GM23338 (cell line): ENCODE results near the gene STARD3. TPM values are rescaled to one million over a fixed set of nuclear protein-coding genes. Genes with fewer than 3 reads are reported as not detected.

Source experiments
- ATAC-seq: fragments of 200-7000 bp; cut with Tn5 transposase; 3 replicates; pipeline ENCODE4 v1.9.1; 2020
- DNase-seq: peaks from one replicate; pipeline ENCODE4 v3.0.0-alpha.2; 2015; ENCODE audit warnings: low spot score
- H2AFZ ChIP-seq: fragments of 200-600 bp; sonication (generic); 2 replicates; pipeline ENCODE4 v1.8.0; 2016; ENCODE audit warnings: antibody characterized with exemption, mild to moderate bottlenecking, moderate library complexity
- H3F3A ChIP-seq: fragments of 200-600 bp; sonication (generic); replicated peaks from 2 replicates; pipeline ENCODE4 v1.8.0; 2017; ENCODE audit warnings: antibody characterized with exemption, mixed run types, low read depth
- H3K27ac ChIP-seq: fragments of 200-600 bp; sonication (generic); 2 replicates; pipeline ENCODE4 v1.6.1; 2016; ENCODE audit warnings: low read depth
- H3K27me3 ChIP-seq: fragments of 200-600 bp; sonication (generic); 2 replicates; pipeline ENCODE4 v1.8.0; 2016; ENCODE audit warnings: mild to moderate bottlenecking, mixed run types, moderate library complexity; ENCODE audit not compliant: insufficient read depth
- H3K36me3 ChIP-seq: fragments of 200-600 bp; sonication (generic); 2 replicates; pipeline ENCODE4 v1.8.0; 2016; ENCODE audit warnings: mild to moderate bottlenecking; ENCODE audit not compliant: insufficient read depth
- H3K4me1 ChIP-seq: fragments of 200-600 bp; sonication (generic); 2 replicates; pipeline ENCODE4 v1.8.0; 2016; ENCODE audit warnings: mild to moderate bottlenecking, moderate library complexity; ENCODE audit not compliant: insufficient read depth
- H3K4me2 ChIP-seq: fragments of 200-600 bp; sonication (generic); 2 replicates; pipeline ENCODE4 v1.7.1; 2017; ENCODE audit warnings: mixed run types
- H3K4me3 ChIP-seq: fragments of 200-600 bp; sonication (generic); 2 replicates; pipeline ENCODE4 v1.6.1; 2016; ENCODE audit warnings: mixed run types
- H3K79me2 ChIP-seq: fragments of 200-600 bp; sonication (generic); replicated peaks from 2 replicates; pipeline ENCODE4 v1.8.0; 2017; ENCODE audit warnings: mild to moderate bottlenecking; ENCODE audit not compliant: insufficient read depth
- H3K9me2 ChIP-seq: fragments of 200-600 bp; sonication (generic); 2 replicates; pipeline ENCODE4 v1.8.0; 2017; ENCODE audit not compliant: insufficient read depth
- H4K20me1 ChIP-seq: fragments of 200-600 bp; sonication (generic); replicated peaks from 2 replicates; pipeline ENCODE4 v1.8.0; 2017; ENCODE audit warnings: mild to moderate bottlenecking; ENCODE audit not compliant: insufficient read depth
- H3K27ac Mint-ChIP-seq: 2 replicates; pipeline ENCODE4 v1.8.0; 2020; ENCODE audit warnings: inconsistent platforms, mild to moderate bottlenecking, moderate library complexity, mixed read lengths
- H3K27me3 Mint-ChIP-seq: 3 replicates; pipeline ENCODE4 v1.8.0; 2022; ENCODE audit warnings: low read depth, mild to moderate bottlenecking, moderate library complexity, mixed read lengths, inconsistent platforms; ENCODE audit not compliant: insufficient read depth, poor library complexity
- H3K36me3 Mint-ChIP-seq: 3 replicates; pipeline ENCODE4 v1.8.0; 2021; ENCODE audit warnings: low read depth, mild to moderate bottlenecking, inconsistent platforms, moderate library complexity, mixed read lengths
- H3K4me1 Mint-ChIP-seq: 3 replicates; pipeline ENCODE4 v1.8.0; 2020; ENCODE audit warnings: mild to moderate bottlenecking, inconsistent platforms, mixed read lengths
- H3K4me3 Mint-ChIP-seq: 3 replicates; pipeline ENCODE4 v1.8.0; 2021; ENCODE audit warnings: moderate library complexity, mild to moderate bottlenecking, inconsistent platforms, mixed read lengths
- H3K9me3 Mint-ChIP-seq: 3 replicates; pipeline ENCODE4 v1.8.0; 2020; ENCODE audit warnings: moderate library complexity, mild to moderate bottlenecking, inconsistent platforms, mixed read lengths
- CREB1 ChIP-seq: fragments of 250-450 bp; sonication (Bioruptor Pico); IDR thresholded peaks from 2 replicates; pipeline ENCODE4 v1.5.0; 2020; ENCODE audit warnings: low read depth, mild to moderate bottlenecking, moderate library complexity
- CTCF ChIP-seq, 2 experiments: fragments of 200-600 bp in 1 of 2; sonication (generic) in 1 of 2; conservative IDR thresholded peaks; 2 replicates each; pipeline versions ENCODE4 v1.5.1 to v1.6.1; 2016 to 2017; ENCODE audit warnings: antibody characterized with exemption in 2 of 2, low read depth in 2 of 2, mild to moderate bottlenecking in 2 of 2, moderate library complexity in 1 of 2
- ETS1 ChIP-seq: IDR thresholded peaks from 2 replicates; pipeline ENCODE4 v1.6.1; 2016; ENCODE audit warnings: antibody characterized with exemption
- EZH2 ChIP-seq: fragments of 200-600 bp; sonication (generic); IDR thresholded peaks from one replicate; pipeline ENCODE4 v1.8.0; 2017; ENCODE audit warnings: antibody characterized with exemption, mild to moderate bottlenecking, low read depth; ENCODE audit not compliant: unreplicated experiment
- JUNB ChIP-seq: IDR thresholded peaks from one replicate; pipeline ENCODE4 v1.6.1; 2016; ENCODE audit warnings: antibody characterized with exemption; ENCODE audit not compliant: unreplicated experiment
- NANOG ChIP-seq: IDR thresholded peaks from 2 replicates; pipeline ENCODE4 v1.6.1; 2016; ENCODE audit warnings: antibody characterized with exemption, borderline replicate concordance
- REST ChIP-seq: IDR thresholded peaks from one replicate; pipeline ENCODE4 v1.6.1; 2018; ENCODE audit warnings: antibody characterized with exemption; ENCODE audit not compliant: unreplicated experiment
- polyA plus RNA-seq: library from polyadenylated mRNA; unstranded; fragments of >200 nt; fragmentation: Nextera tagmentation; extraction: Ambion mirVana; gene quantifications from 2 replicates; pipeline ENCODE4 v1.2.1, GENCODE V29; 2016
- total RNA-seq: library from RNA; depleted of rRNA; stranded (reverse); fragments of >200 nt; shearing (Covaris generic); gene quantifications from 2 replicates; pipeline ENCODE4 v1.2.3, GENCODE V29; 2014

STARD3 gene
- total and polyA plus RNA-seq, 2 experiments from 2014 or later: 26.4 to 53.3 TPM

GRCh38 chr17:39617100-39617445, 19.9 kb upstream of the STARD3 start (continued):
- TF ChIP-seq REST (no peak), ETS1 (no peak), CREB1 (CRISPR knock-in tag) (no peak), JUNB (no peak), NANOG (no peak), CTCF (conservative IDR thresholded peaks at IDR 0.05; ENCODE audit: low read depth in 2 of 2) (no peak)

- peaks cover 89% of the 10 kb centered on the region for H3K27me3 ChIP-seq
- Mint-ChIP-seq H3K4me3 (peak overlapping the region; percentile 77), H3K4me1 (peaks cover 14% of the 10 kb centered on the region), H3K27ac (no peak overlapping the region), H3K9me3 (no peaks in the 10 kb centered on the region; the same call in 2 of the 3 replicates), H3K27me3 (peaks cover 75% of the 10 kb centered on the region), H3K36me3 (no peaks in the 10 kb centered on the region; the same call in 2 of the 3 replicates)
- H3K4me3 ChIP-seq: peak overlapping the region; percentile 92
- no peaks in the 10 kb centered on the region; the same call in 1 of the 2 replicates for H4K20me1 ChIP-seq
- no peaks in the 10 kb centered on the region for H3K9me2 ChIP-seq
- no peak overlapping the region for H3K27ac ChIP-seq
- H2AFZ ChIP-seq: 0 out of 2 replicates have a peak overlapping the region, but pooled peaks have one; percentile 56
- H3K4me1 ChIP-seq: peaks cover 9% of the 10 kb centered on the region; the same call in 1 of the 2 replicates
- H3K79me2 ChIP-seq: no peaks in the 10 kb centered on the region
- H3K4me2 ChIP-seq: peak overlapping the region; percentile 100
- H3F3A ChIP-seq: 0 out of 2 replicates have a peak, but pooled peaks cover 6% of the 10 kb centered on the region
- no peaks in the 10 kb centered on the region for H3K36me3 ChIP-seq
- TF ChIP-seq JUNB (no peak), EZH2 (peak; percentile 56), NANOG (no peak)
- ATAC-seq: peak; percentile 23
- DNase-seq: peak; percentile 77
Measured at GRCh38 chr17:39617446-39618245, 19.3 kb upstream of the STARD3 start.
